CD14-positive monocyte (primary cell): Measurements from ENCODE around the gene CTDSPL. TPM values are rescaled to one million over a fixed set of nuclear protein-coding genes. Genes with fewer than 3 reads are reported as not detected.

ENCODE experiments used
- DNase-seq, 3 donors: peaks; one replicate each; pipeline ENCODE4 v3.0.0-alpha.2; 2011 to 2022
- H2AFZ ChIP-seq: 2 replicates; pipeline ENCODE4 v1.6.0; 2012; ENCODE audit warnings: mild to moderate bottlenecking, low read depth, low read length, inconsistent platforms; ENCODE audit not compliant: insufficient read depth, poor library complexity, severe bottlenecking
- H3K27ac ChIP-seq, 2 donors: 1 replicate in 1 of 2; 2 replicates in 1 of 2; pipeline ENCODE4 v1.5.1; 2012 to 2013; ENCODE audit warnings: low read length in 2 of 2, control low read depth in 1 of 2, inconsistent platforms in 1 of 2, low read depth in 1 of 2, mild to moderate bottlenecking in 1 of 2
- H3K27me3 ChIP-seq, 2 donors: one replicate each; pipeline versions ENCODE4 v1.6.0 to v1.6.1; 2011 to 2013; ENCODE audit warnings: low read length in 2 of 2; ENCODE audit not compliant: control insufficient read depth in 2 of 2, insufficient read depth in 2 of 2
- H3K36me3 ChIP-seq, 2 donors: replicated peaks in 1 of 2; 1 replicate in 1 of 2; 2 replicates in 1 of 2; pipeline versions ENCODE4 v1.5.1 to v1.6.1; 2012 to 2013; ENCODE audit warnings: low read length in 2 of 2, control low read depth in 1 of 2, inconsistent platforms in 1 of 2, mild to moderate bottlenecking in 1 of 2; ENCODE audit not compliant: insufficient read depth in 2 of 2, control insufficient read depth in 1 of 2
- H3K4me1 ChIP-seq, 2 donors: 1 replicate in 1 of 2; 2 replicates in 1 of 2; pipeline versions ENCODE4 v1.5.1 to v1.6.1; 2012 to 2013; ENCODE audit warnings: low read length in 2 of 2, control low read depth in 1 of 2, inconsistent platforms in 1 of 2, mild to moderate bottlenecking in 1 of 2, moderate library complexity in 1 of 2; ENCODE audit not compliant: insufficient read depth in 2 of 2, control insufficient read depth in 1 of 2
- H3K4me2 ChIP-seq: replicated peaks from 2 replicates; pipeline ENCODE3; 2012; ENCODE audit warnings: low read length, moderate library complexity, mild to moderate bottlenecking; ENCODE audit not compliant: poor library complexity, severe bottlenecking; ENCODE audit errors: extremely low read depth
- H3K4me3 ChIP-seq, 3 experiments: fragments of 200-600 bp in 1 of 3; sonication (generic) in 1 of 3; replicated peaks in 1 of 3; 1 replicate in 2 of 3; 2 replicates in 1 of 3; pipeline ENCODE4 v1.5.1; 2011 to 2013; ENCODE audit warnings: low read length in 3 of 3, mild to moderate bottlenecking in 3 of 3, control low read depth in 2 of 3, low read depth in 2 of 3, inconsistent platforms in 1 of 3, moderate library complexity in 1 of 3
- H3K79me2 ChIP-seq: 2 replicates; pipeline ENCODE4 v1.6.0; 2012; ENCODE audit warnings: mild to moderate bottlenecking, control low read depth, inconsistent platforms, low read length, moderate library complexity; ENCODE audit not compliant: insufficient read depth
- H3K9ac ChIP-seq: 2 replicates; pipeline ENCODE4 v1.6.0; 2017; ENCODE audit warnings: low read length, mild to moderate bottlenecking; ENCODE audit not compliant: insufficient read depth, poor library complexity, severe bottlenecking
- H3K9me3 ChIP-seq, 2 donors: replicated peaks in 1 of 2; 1 replicate in 1 of 2; 2 replicates in 1 of 2; pipeline versions ENCODE4 v1.5.1 to v1.6.1; 2012 to 2013; ENCODE audit warnings: low read length in 2 of 2, control low read depth in 1 of 2; ENCODE audit not compliant: control insufficient read depth in 1 of 2, insufficient read depth in 1 of 2
- H4K20me1 ChIP-seq: 2 replicates; pipeline ENCODE4 v1.6.0; 2012; ENCODE audit warnings: mild to moderate bottlenecking, low read length, control low read depth, moderate library complexity; ENCODE audit not compliant: insufficient read depth
- H3K27ac Mint-ChIP-seq, 7 donors: one replicate each; pipeline ENCODE4 v1.8.0; 2020; ENCODE audit warnings: mild to moderate bottlenecking in 7 of 7, mixed read lengths in 7 of 7, moderate library complexity in 6 of 7, inconsistent platforms in 2 of 7
- H3K27me3 Mint-ChIP-seq, 3 donors: one replicate each; pipeline ENCODE4 v1.8.0; 2021 to 2022; ENCODE audit warnings: low read depth in 3 of 3, mild to moderate bottlenecking in 3 of 3, mixed read lengths in 3 of 3, moderate library complexity in 3 of 3, inconsistent platforms in 1 of 3
- H3K36me3 Mint-ChIP-seq, 2 donors: one replicate each; pipeline ENCODE4 v1.8.0; 2020; ENCODE audit warnings: mixed read lengths in 2 of 2, inconsistent platforms in 1 of 2, mild to moderate bottlenecking in 1 of 2
- H3K4me1 Mint-ChIP-seq: one replicate; pipeline ENCODE4 v1.8.0; 2020; ENCODE audit warnings: mild to moderate bottlenecking, mixed read lengths
- H3K4me3 Mint-ChIP-seq, 2 donors: one replicate each; pipeline ENCODE4 v1.8.0; 2020; ENCODE audit warnings: mild to moderate bottlenecking in 2 of 2, mixed read lengths in 2 of 2, moderate library complexity in 1 of 2
- H3K9me3 Mint-ChIP-seq, 7 donors: one replicate each; pipeline ENCODE4 v1.8.0; 2020 to 2022; ENCODE audit warnings: mixed read lengths in 7 of 7, mild to moderate bottlenecking in 6 of 7, moderate library complexity in 6 of 7, inconsistent platforms in 2 of 7
- CTCF ChIP-seq: fragments of 200-600 bp; IDR thresholded peaks from one replicate; pipeline ENCODE4 v1.8.0; 2022; ENCODE audit warnings: antibody characterized with exemption, mild to moderate bottlenecking
- WGBS: methylation state at CpG from one replicate; pipeline ENCODE4 v1.1.5; 2013; ENCODE audit warnings: missing lambda C conversion rate; ENCODE audit not compliant: insufficient coverage; 5-methylcytosine and 5-hydroxymethylcytosine counted together
- intact Hi-C, 2 donors: fragments of 100-400 bp; cut with micrococcal nuclease; formaldehyde crosslinking; loops; one replicate each; pipeline versions ENCODE4 v1.15.0 to v1.15.1; 2023
- polyA plus RNA-seq, 3 donors: library from polyadenylated mRNA; depleted of rRNA in 1 of 3; unstranded in 2 of 3; stranded (reverse) in 1 of 3; fragments of 300-500 nt in 2 of 3; fragments of >200 nt in 1 of 3; fragmentation: Illumina TruSeq in 2 of 3; gene quantifications; 1 replicate in 2 of 3; 2 replicates in 1 of 3; pipeline ENCODE4 v1.2.3, GENCODE V29; 2012 to 2021

Gene CTDSPL
- polyA plus RNA-seq, 3 donors: 0.15 to 0.69 (median 0.33) TPM

GRCh38 chr3:37963635-37964034 is 102.0 kb downstream of the CTDSPL start:
- H3K27me3 ChIP-seq: no peaks in the 10 kb centered on the region
- Mint-ChIP-seq H3K36me3 (peaks cover 0 to 2% of the 10 kb centered on the region in 2 donors), H3K4me3 (no peak overlapping the region), H3K27me3 (peaks cover 0 to 2% (median 2%) of the 10 kb centered on the region in 3 donors), H3K4me1 (peaks cover 4% of the 10 kb centered on the region), H3K9me3 (peaks cover 0 to 2% (median 0%) of the 10 kb centered on the region in 7 donors), H3K27ac (no peak overlapping the region)
- H3K79me2 ChIP-seq: no peaks in the 10 kb centered on the region
- no peak overlapping the region for H2AFZ ChIP-seq
- intact Hi-C loops: loop anchor here in 1 of 2 donors (2.0 kb wide), 1 partner anchor 101 kb away; no protein-coding TSS in a partner anchor
- H3K4me2 ChIP-seq: no peak overlapping the region
- no peaks in the 10 kb centered on the region for H3K36me3 ChIP-seq
- WGBS: no CpG with 5 or more reads among the region's 3 CpGs
- H3K9me3 ChIP-seq: no peaks in the 10 kb centered on the region
- no peaks in the 10 kb centered on the region for H4K20me1 ChIP-seq
- TF ChIP-seq CTCF: no peak
- H3K27ac ChIP-seq: no peak overlapping the region
- H3K4me3 ChIP-seq: no peak overlapping the region
- DNase-seq: no peak
- no peaks in the 10 kb centered on the region for H3K4me1 ChIP-seq
- H3K9ac ChIP-seq: no peak overlapping the region

- H3K36me3 ChIP-seq: no peaks in the 10 kb centered on the region
- H3K4me3 Mint-ChIP-seq: no peak overlapping the region
- intact Hi-C loops: loop anchor here in 1 of 2 donors (2.0 kb wide), 1 partner anchor 101 kb away; no protein-coding TSS in a partner anchor
- H3K4me3 ChIP-seq: no peak overlapping the region
- no peaks in the 10 kb centered on the region for H4K20me1 ChIP-seq
- no peak for DNase-seq
- H3K27me3 ChIP-seq: no peaks in the 10 kb centered on the region
- H3K9ac ChIP-seq: no peak overlapping the region
- H3K79me2 ChIP-seq: no peaks in the 10 kb centered on the region
- no peak overlapping the region for H3K27ac ChIP-seq
- H3K9me3 Mint-ChIP-seq: peaks cover 0 to 2% (median 0%) of the 10 kb centered on the region in 7 donors
- peaks cover 0 to 2% (median 2%) of the 10 kb centered on the region in 3 donors for H3K27me3 Mint-ChIP-seq
- H3K4me1 ChIP-seq: no peaks in the 10 kb centered on the region
- H3K27ac Mint-ChIP-seq: no peak overlapping the region
- H3K4me2 ChIP-seq: no peak overlapping the region
- H3K36me3 Mint-ChIP-seq: peaks cover 2% of the 10 kb centered on the region in 2 donors
- no peaks in the 10 kb centered on the region for H3K9me3 ChIP-seq
- no CpG with 5 or more reads among the region's 3 CpGs for WGBS
- peaks cover 4% of the 10 kb centered on the region for H3K4me1 Mint-ChIP-seq
- no peak overlapping the region for H2AFZ ChIP-seq
- no peak for TF ChIP-seq CTCF
Measured at GRCh38 chr3:37964146-37964545, 102.5 kb downstream of the CTDSPL start.
